IPS-15b (cell line): Measurements from ENCODE around the gene CEP83.
"Not testable (repeated sequence)": the region's sequence is repeated elsewhere in the genome, so short reads cannot be mapped to it uniquely, and the experiment has no call there.

Experiments used
- H3K27me3 ChIP-seq: one replicate; pipeline ENCODE4 v1.6.1; 2013; ENCODE audit warnings: low read length; ENCODE audit not compliant: control insufficient read depth, insufficient read depth
- H3K36me3 ChIP-seq: one replicate; pipeline ENCODE4 v1.6.1; 2013; ENCODE audit warnings: low read length; ENCODE audit not compliant: control insufficient read depth, insufficient read depth
- H3K4me1 ChIP-seq: one replicate; pipeline ENCODE4 v1.6.1; 2013; ENCODE audit warnings: mild to moderate bottlenecking, low read length; ENCODE audit not compliant: control insufficient read depth, insufficient read depth
- H3K4me3 ChIP-seq: one replicate; pipeline ENCODE4 v1.5.1; 2013; ENCODE audit warnings: low read depth, low read length
- H3K9ac ChIP-seq: one replicate; pipeline ENCODE4 v1.6.1; 2013; ENCODE audit warnings: low read depth, mild to moderate bottlenecking, low read length
- H3K9me3 ChIP-seq: one replicate; pipeline ENCODE4 v1.6.1; 2013; ENCODE audit warnings: mild to moderate bottlenecking, low read length; ENCODE audit not compliant: control insufficient read depth, insufficient read depth

CEP83 gene

DNA sequence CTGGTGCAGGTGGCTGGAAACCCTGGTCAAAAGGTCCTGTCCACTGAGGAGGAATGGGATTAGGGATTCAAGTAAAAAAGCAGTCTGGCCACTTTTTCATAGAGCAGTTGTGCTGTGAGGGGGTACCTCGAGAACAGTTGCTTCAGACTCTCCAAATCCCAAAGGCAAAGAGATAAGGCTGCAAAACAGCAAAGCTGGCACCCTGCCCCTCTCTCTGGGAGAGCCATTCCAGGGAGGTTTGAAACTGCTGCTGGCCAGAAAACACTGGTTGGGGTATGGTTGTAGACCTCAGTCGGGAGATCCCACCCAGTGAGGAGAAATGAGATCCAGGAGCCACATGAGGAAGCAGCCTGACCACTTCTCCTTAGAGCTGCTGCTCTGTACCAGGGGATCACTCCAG lies 137.3 kb downstream of the CEP83 start:
- H3K36me3 ChIP-seq = peaks cover 19% of the 10 kb centered on the region

DNA sequence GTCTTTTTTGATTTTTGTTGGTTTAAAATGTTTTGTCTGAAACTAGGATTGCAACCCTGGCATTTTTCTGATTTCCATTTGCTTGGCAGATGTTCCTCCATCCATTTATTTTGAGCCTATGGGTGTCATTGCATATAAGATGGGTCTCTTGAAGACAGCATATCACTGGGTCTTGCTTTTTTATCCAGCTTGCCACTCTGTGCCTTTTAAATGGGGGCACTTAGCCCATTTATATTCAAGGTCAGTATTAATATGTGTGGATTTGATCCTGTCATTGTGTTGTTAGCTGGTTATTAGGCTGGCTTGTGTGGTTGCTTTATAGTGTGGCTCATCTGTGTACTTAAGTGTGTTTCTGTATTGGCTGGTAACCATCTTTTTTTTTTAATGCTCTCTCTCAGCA lies 139.6 kb downstream of the CEP83 start:
- no peaks in the 10 kb centered on the region for H3K4me1 ChIP-seq
- H3K36me3 ChIP-seq = peaks cover 19% of the 10 kb centered on the region
- H3K9me3 ChIP-seq = peaks cover 12% of the 10 kb centered on the region
- no peak overlapping the region for H3K9ac ChIP-seq
- H3K27me3 ChIP-seq = no peaks in the 10 kb centered on the region
- no peak overlapping the region for H3K4me3 ChIP-seq

More for the DNA sequence above, 137.3 kb downstream of the CEP83 start:
- H3K9ac ChIP-seq = no peak overlapping the region
- no peaks in the 10 kb centered on the region for H3K4me1 ChIP-seq
- no peaks in the 10 kb centered on the region for H3K27me3 ChIP-seq
- H3K4me3 ChIP-seq = no peak overlapping the region
- peaks cover 12% of the 10 kb centered on the region for H3K9me3 ChIP-seq

DNA sequence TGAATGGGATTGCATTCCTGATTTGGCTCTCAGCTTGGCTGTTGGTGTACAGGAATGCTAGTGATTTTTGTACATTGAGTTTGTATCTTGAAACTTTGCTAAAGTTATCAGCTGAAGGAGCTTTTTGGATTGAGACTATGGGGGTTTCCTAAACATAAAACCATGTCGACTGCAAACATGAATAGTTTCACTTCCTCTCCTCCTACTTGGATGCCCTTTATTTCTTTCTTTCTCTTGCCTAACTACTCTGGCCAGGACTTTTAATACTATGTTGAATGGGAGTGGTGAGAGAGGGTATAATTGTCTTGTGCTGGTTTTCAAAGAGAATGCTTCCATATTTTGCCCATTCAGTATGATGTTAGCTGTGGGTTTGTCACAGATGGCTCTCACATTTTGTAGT lies 141.5 kb downstream of the CEP83 start:
- Histone ChIP-seq H3K9me3 (peaks cover 12% of the 10 kb centered on the region), H3K4me3 (no peak overlapping the region), H3K36me3 (peaks cover 19% of the 10 kb centered on the region), H3K9ac (no peak overlapping the region), H3K4me1 (no peaks in the 10 kb centered on the region), H3K27me3 (no peaks in the 10 kb centered on the region)

DNA sequence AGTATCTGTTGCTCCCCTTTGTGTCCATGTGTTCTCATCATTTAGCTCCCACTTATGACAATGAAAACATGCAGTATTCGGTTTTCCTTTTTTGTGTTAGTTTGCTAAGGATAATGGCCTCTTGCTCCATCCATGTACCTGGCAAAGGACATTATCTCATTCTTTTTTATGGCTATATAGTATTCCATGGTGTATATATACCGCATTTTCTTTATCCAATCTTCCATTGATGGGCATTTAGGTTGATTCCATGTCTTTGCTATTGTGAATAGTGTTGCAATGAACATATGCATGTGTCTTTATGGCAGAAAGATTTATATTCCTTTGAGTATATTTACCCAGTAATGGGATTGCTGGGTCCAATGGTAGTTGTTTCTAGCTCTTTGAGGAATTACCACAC lies 143.1 kb downstream of the CEP83 start:
- H3K36me3 ChIP-seq, H3K9ac ChIP-seq, H3K4me3 ChIP-seq, H3K27me3 ChIP-seq, H3K4me1 ChIP-seq: not testable (repeated sequence)
- peaks cover 11% of the 10 kb centered on the region for H3K9me3 ChIP-seq

DNA sequence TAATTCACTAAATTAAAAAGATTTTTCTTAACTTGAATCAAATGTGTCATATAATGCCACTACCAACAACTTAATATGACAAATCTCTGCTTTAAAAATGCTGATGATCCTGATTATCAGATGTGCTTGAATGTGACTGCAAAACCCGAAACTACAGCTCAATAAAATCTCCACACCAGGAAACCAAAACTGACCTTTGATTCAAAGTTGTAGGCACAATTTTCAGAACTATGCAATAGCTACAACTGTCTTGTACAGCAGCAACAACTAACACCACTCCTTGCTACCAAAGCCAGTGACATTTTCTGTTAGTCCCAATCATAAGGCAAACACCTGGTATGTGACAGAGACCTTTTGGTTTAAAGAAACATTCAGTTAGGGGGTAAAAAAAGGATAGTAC lies 147.3 kb downstream of the CEP83 start:
- no peak overlapping the region for H3K4me3 ChIP-seq
- H3K36me3 ChIP-seq = no peaks in the 10 kb centered on the region
- no peaks in the 10 kb centered on the region for H3K27me3 ChIP-seq
- no peaks in the 10 kb centered on the region for H3K4me1 ChIP-seq
- no peaks in the 10 kb centered on the region for H3K9me3 ChIP-seq
- no peak overlapping the region for H3K9ac ChIP-seq

GRCh38 chr12:94309373-94309772 lies 150.3 kb downstream of the CEP83 start:
- Histone ChIP-seq H3K4me3 (no peak overlapping the region), H3K4me1 (peaks cover 15% of the 10 kb centered on the region), H3K36me3 (no peaks in the 10 kb centered on the region), H3K9me3 (no peaks in the 10 kb centered on the region), H3K9ac (no peak overlapping the region), H3K27me3 (no peaks in the 10 kb centered on the region)

DNA sequence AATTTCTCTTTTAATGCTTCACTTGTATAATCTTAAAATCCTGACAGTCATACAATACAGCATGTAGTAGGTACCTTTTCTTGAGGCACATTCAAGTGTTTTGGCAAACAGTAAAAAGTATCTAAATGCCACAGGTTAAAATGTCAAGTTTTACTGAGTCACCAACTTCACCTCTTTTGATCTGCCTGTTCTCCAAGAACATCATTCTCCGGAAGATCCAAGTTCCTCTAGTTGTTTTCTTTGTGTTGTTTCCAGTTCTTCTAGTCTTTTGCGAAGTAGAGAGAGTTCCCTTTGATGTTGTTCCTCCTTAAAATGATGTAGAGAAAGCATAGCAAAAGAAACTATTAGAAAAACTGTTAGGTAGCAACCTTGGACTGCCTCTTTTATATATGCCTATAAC lies 151.1 kb downstream of the CEP83 start:
- Histone ChIP-seq H3K9ac (no peak overlapping the region), H3K36me3 (no peaks in the 10 kb centered on the region), H3K9me3 (no peaks in the 10 kb centered on the region), H3K27me3 (no peaks in the 10 kb centered on the region), H3K4me3 (no peak overlapping the region), H3K4me1 (peaks cover 23% of the 10 kb centered on the region)

DNA sequence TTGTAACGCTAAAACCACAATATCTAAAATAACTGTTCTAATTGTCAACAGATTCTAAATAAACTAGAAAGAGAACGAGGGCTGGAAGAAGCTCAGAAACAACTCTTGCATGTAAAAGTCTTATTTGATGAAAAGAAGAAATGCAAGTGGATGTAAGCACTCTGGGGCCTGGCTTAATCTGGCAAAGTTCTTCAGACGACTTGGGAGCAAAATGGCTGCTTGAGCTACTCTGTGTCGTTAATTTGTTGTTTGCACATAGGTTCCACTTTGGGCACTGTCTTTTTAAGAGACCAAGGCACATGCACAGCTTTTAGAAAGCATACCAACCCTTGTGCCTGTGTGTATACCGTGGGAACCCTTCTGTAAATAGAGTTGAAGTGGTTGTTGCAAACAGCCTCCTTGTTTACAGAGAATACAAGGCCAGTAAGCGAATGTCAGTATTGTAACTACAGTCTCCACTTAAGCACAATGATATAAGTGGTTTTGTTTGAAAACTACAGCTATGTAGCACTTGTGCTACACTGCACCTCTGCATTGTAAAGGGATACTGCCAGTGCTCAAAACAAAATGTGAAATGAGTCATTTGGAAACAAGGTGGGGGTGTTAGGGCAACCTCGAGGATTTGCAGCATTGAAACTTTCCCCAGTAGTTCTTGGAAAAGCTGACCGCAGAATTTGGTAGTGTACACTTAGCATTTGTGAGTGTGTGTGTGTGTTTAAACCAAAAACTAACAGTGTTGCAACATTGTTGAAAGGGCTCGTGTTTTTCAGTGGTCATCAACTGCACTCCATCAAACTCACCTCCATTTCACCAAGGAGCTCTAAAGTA lies 154.3 kb downstream of the CEP83 start:
- Histone ChIP-seq H3K4me1 (peaks cover 28% of the 10 kb centered on the region), H3K27me3 (no peaks in the 10 kb centered on the region), H3K9me3 (no peaks in the 10 kb centered on the region), H3K4me3 (no peak overlapping the region), H3K36me3 (no peaks in the 10 kb centered on the region), H3K9ac (no peak overlapping the region)

DNA sequence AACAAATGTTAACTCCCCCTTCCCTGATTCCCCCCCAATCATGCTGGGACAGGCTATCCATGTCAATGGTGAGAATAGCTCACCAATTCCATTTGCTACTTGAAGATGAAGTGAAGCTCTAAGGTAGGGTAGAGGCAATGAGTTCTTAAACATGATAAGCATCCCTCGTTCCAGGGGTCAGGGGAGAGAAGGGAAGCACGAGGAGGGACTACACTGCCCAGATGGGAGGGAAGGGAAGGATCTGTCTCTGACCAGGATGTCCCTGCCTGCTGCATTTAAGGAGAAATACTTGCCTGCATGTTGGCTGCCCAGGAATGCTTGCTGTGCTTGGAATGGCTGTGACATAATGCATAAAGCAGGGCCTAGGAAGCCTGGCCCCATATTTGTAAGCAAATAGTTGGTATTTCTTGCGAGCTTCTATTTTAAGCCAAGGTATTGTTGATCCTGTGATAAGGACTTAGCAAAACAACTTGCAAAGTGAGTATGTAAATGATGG lies 155.1 kb downstream of the CEP83 start:
- Histone ChIP-seq H3K4me3 (no peak overlapping the region), H3K27me3 (no peaks in the 10 kb centered on the region), H3K9ac (no peak overlapping the region), H3K4me1 (peaks cover 28% of the 10 kb centered on the region), H3K9me3 (no peaks in the 10 kb centered on the region), H3K36me3 (no peaks in the 10 kb centered on the region)

DNA sequence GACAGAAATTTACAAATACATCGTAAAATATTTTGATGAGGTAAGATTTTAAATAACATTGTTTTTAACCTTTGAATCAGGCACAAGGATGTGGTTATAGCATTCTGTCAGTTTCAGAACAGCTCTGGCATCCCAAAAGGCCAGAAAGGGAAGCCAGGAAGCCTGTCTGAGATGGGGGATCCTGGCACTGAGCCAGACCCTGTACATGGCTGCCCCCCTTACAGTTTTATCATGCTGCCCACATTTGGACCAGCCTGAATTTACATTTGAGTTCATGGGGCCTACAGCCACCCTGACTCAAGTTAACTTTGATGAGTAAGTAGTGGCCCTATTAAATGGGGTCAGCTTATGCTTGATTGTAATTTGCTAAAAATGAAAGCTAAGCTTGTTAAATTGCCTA lies 155.7 kb downstream of the CEP83 start:
- Histone ChIP-seq H3K4me3 (no peak overlapping the region), H3K27me3 (no peaks in the 10 kb centered on the region), H3K9me3 (no peaks in the 10 kb centered on the region), H3K36me3 (no peaks in the 10 kb centered on the region), H3K4me1 (peaks cover 28% of the 10 kb centered on the region), H3K9ac (no peak overlapping the region)

DNA sequence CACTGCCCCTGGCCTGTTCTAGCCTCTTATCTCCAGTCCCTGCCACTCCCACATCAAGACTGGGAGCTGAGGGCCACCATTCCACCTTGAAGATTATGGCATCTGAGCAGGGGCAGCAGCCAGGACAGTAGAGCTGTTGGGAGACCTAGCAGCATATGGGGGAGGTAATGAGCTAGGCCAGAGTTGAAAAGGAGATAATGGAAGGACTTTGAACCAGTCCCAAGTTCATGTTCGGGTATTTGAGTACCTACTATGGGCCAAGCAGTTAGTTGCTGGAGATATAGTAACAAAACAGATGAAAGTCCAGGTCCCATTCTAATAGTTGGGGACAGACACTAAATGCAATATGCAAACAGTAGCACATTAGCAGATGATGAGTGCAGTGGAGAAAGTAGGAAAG lies 159.8 kb downstream of the CEP83 start:
- Histone ChIP-seq H3K4me3 (no peak overlapping the region), H3K4me1 (peaks cover 17% of the 10 kb centered on the region), H3K36me3 (no peaks in the 10 kb centered on the region), H3K9ac (no peak overlapping the region), H3K9me3 (no peaks in the 10 kb centered on the region), H3K27me3 (no peaks in the 10 kb centered on the region)

DNA sequence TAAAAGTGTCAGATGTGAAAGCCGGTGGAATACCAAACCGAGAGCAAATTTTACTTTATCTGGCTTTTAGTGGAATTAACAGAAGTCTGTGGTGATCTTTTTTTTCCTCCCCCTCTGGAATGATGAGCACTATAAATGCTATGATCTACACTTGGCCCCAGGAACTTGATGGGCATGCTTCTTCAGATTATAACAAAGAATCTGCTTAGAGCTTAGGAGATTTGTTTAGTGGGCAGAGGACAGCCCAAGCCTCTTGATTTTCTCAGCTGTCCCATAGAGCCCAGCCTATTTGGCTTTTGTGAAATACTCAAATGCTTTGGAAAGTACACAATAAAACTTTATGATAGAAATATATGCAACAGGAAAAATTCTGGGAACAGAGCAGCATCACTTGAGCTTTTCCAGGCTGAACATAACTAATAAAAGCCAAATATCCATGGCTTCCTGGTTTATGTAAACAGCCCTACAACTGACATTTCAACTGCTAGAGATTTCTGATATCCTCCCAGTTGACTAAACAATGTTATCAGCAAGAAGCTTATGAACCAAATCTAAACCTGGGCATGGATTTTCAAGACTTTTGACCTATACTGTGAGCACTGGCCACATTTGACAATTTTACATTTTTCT lies 161.7 kb downstream of the CEP83 start:
- Histone ChIP-seq H3K4me1 (no peaks in the 10 kb centered on the region), H3K4me3 (no peak overlapping the region), H3K27me3 (no peaks in the 10 kb centered on the region), H3K9ac (no peak overlapping the region), H3K9me3 (no peaks in the 10 kb centered on the region), H3K36me3 (no peaks in the 10 kb centered on the region)
